ENCODE data around the gene ANKRD37.
A peak's percentile ranks its signal among the peaks of the same experiment; 100 is the strongest.

ANKRD37 gene

DNA sequence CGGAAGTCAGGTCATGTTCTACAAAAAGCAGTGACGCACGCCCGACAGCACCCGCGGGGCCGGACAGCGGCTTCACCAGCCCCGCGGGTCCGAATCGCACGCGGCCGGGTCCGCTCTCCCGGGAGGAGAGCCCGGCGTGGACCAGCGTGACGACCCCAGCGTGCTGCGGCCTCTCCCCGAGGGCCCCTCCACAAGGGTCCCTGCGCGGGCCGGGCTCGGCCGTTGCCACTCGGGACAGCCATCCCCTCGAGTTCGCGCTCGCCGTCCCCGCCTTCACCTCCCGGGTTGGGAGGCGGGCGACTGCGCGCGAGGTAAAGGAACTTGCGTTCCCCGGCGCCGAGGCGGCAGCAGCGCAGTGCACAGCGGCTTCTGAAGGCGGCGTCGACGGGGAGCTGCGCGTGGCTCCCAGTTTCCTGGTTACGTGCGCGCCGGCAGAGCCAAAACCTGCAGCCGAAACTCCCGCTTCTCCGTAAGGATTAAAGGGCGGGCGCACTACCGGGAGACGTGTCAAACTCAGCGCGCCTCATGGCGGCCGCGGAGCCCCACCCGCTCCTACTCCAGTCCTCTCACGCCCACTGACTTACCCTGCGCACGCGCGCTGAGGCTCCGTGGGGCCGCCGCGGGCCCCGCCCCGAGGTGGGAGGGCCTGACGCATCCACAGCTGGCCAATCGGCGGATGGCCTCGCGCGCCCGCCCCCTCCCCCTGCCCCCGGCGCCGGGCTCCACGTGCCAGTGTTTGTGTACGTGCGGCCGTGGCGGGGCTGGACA is 501 bp upstream of the ANKRD37 start:
- DNase-seq (ENCODE audit: low read depth) = peak; percentile 98
- TF ChIP-seq, protein P1, sequence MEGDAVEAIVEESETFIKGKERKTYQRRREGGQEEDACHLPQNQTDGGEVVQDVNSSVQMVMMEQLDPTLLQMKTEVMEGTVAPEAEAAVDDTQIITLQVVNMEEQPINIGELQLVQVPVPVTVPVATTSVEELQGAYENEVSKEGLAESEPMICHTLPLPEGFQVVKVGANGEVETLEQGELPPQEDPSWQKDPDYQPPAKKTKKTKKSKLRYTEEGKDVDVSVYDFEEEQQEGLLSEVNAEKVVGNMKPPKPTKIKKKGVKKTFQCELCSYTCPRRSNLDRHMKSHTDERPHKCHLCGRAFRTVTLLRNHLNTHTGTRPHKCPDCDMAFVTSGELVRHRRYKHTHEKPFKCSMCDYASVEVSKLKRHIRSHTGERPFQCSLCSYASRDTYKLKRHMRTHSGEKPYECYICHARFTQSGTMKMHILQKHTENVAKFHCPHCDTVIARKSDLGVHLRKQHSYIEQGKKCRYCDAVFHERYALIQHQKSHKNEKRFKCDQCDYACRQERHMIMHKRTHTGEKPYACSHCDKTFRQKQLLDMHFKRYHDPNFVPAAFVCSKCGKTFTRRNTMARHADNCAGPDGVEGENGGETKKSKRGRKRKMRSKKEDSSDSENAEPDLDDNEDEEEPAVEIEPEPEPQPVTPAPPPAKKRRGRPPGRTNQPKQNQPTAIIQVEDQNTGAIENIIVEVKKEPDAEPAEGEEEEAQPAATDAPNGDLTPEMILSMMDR (conservative IDR thresholded peaks at IDR 0.05; ENCODE audit: low read depth, low read length) = no peak
- H3K4me3 ChIP-seq (ENCODE audit: low read depth, low read length) = peak overlapping the region; percentile 77

GRCh38 chr4:185398618-185399017 is 2.0 kb downstream of the ANKRD37 start:
- no peak for DNase-seq (ENCODE audit: low read depth)
- TF ChIP-seq, protein P1 (conservative IDR thresholded peaks at IDR 0.05; ENCODE audit: low read depth, low read length) = no peak
- H3K4me3 ChIP-seq (ENCODE audit: low read depth, low read length) = no peak overlapping the region

- TF ChIP-seq, protein P1 (conservative IDR thresholded peaks at IDR 0.05; ENCODE audit: low read depth, low read length) = no peak
- no peak overlapping the region for H3K4me3 ChIP-seq (ENCODE audit: low read depth, low read length)
- DNase-seq (ENCODE audit: low read depth) = no peak
These were observed 2.8 kb downstream of the ANKRD37 start for GRCh38 chr4:185399466-185399865.

DNA sequence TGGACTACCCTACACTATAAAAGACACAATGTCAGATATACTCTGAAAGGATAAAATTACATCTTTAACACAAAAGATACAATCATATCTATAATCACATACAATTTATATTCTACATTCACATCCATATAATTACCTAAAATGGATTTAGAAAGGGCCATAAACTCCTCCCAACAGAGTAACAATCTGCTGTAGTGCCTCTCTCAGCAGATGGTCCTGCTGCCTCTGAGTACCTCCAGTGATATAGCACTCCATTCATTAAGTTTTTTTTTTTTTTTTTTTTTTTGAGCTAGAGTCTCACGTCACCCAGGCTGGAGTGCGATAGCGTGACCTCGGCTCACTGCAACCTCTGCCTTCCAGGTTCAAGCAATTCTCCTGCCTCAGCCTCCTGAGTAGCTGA is 7.4 kb downstream of the ANKRD37 start:
- TF ChIP-seq, protein P1 (conservative IDR thresholded peaks at IDR 0.05; ENCODE audit: low read depth, low read length) = no peak
- DNase-seq (ENCODE audit: low read depth) = no peak
- H3K4me3 ChIP-seq (ENCODE audit: low read depth, low read length) = no peak overlapping the region

- no peak for DNase-seq (ENCODE audit: low read depth)
- TF ChIP-seq, protein P1 (conservative IDR thresholded peaks at IDR 0.05; ENCODE audit: low read depth, low read length) = no peak
- no peak overlapping the region for H3K4me3 ChIP-seq (ENCODE audit: low read depth, low read length)
These were observed 8.8 kb downstream of the ANKRD37 start for GRCh38 chr4:185405296-185405999.

- no peak overlapping the region for H3K4me3 ChIP-seq (ENCODE audit: low read depth, low read length)
- no peak for DNase-seq (ENCODE audit: low read depth)
- TF ChIP-seq, protein P1 (conservative IDR thresholded peaks at IDR 0.05; ENCODE audit: low read depth, low read length) = no peak
These were observed 11.8 kb downstream of the ANKRD37 start for GRCh38 chr4:185408432-185408831.

All from choroid plexus epithelial cell (primary cell).